H1 (cell line): Measurements from ENCODE around the gene GCC1. TPM values are rescaled to one million over a fixed set of nuclear protein-coding genes. Genes with fewer than 3 reads are reported as not detected.

Experiments
- BRCA1 ChIP-seq: IDR thresholded peaks from 2 replicates; pipeline ENCODE4 v1.6.1; 2012; ENCODE audit warnings: low read depth, low read length, improper control_type of control experiment
- CHD2 ChIP-seq: IDR thresholded peaks from 2 replicates; pipeline ENCODE4 v1.6.1; 2012; ENCODE audit warnings: low read length, improper control_type of control experiment
- CTBP2 ChIP-seq: IDR thresholded peaks from 2 replicates; pipeline ENCODE4 v1.7.0; 2011; ENCODE audit warnings: borderline replicate concordance, mild to moderate bottlenecking, moderate library complexity, mixed read lengths, low read length; ENCODE audit not compliant: insufficient read depth, insufficient read length
- EP300 ChIP-seq, 2 experiments: IDR thresholded peaks; 1 replicate in 1 of 2; 2 replicates in 1 of 2; pipeline ENCODE4 v1.6.1; 2011 to 2012; ENCODE audit warnings: low read depth in 2 of 2, low read length in 2 of 2, mild to moderate bottlenecking in 2 of 2, borderline replicate concordance in 1 of 2, inconsistent platforms in 1 of 2, moderate library complexity in 1 of 2
- GTF2F1 ChIP-seq: IDR thresholded peaks from 2 replicates; pipeline ENCODE4 v1.6.1; 2012; ENCODE audit warnings: low read depth, low read length, improper control_type of control experiment, borderline replicate concordance
- JUN ChIP-seq: IDR thresholded peaks from 2 replicates; pipeline ENCODE4 v1.6.1; 2011; ENCODE audit warnings: low read depth, mild to moderate bottlenecking, improper control_type of control experiment, low read length
- KDM1A ChIP-seq: fragments of 200-600, 300-600 bp; sonication (generic); IDR thresholded peaks from 2 replicates; pipeline ENCODE4 v1.7.1; 2016; ENCODE audit warnings: mild to moderate bottlenecking, low read length, borderline replicate concordance
- KDM5A ChIP-seq: fragments of 200-600 bp; IDR thresholded peaks from 2 replicates; pipeline ENCODE4 v1.7.1; 2012; ENCODE audit warnings: mild to moderate bottlenecking, low read length, inconsistent platforms, mixed read lengths
- NRF1 ChIP-seq: IDR thresholded peaks from 2 replicates; pipeline ENCODE4 v1.6.1; 2011; ENCODE audit warnings: mild to moderate bottlenecking, low read depth, low read length, improper control_type of control experiment
- PHF8 ChIP-seq: fragments of 200-600 bp; sonication (generic); conservative IDR thresholded peaks from 2 replicates; pipeline ENCODE4 v1.7.1; 2012; ENCODE audit warnings: low read depth, mild to moderate bottlenecking, inconsistent platforms, low read length, moderate library complexity
- POU5F1 ChIP-seq: IDR thresholded peaks from 2 replicates; pipeline ENCODE4 v1.6.1; 2011; ENCODE audit warnings: low read depth, mild to moderate bottlenecking, low read length, moderate library complexity
- RBBP5 ChIP-seq: IDR thresholded peaks from 2 replicates; pipeline ENCODE4 v1.7.1; 2012; ENCODE audit warnings: low read depth, mild to moderate bottlenecking, inconsistent platforms, low read length, moderate library complexity, borderline replicate concordance
- RXRA ChIP-seq: IDR thresholded peaks from 2 replicates; pipeline ENCODE4 v1.6.1; 2011; ENCODE audit warnings: low read depth, mild to moderate bottlenecking, low read length, moderate library complexity; ENCODE audit not compliant: insufficient read depth
- SP4 ChIP-seq: IDR thresholded peaks from 2 replicates; pipeline ENCODE4 v1.6.1; 2012; ENCODE audit warnings: low read length, inconsistent platforms
- SUZ12 ChIP-seq: fragments of 200-600 bp; sonication (generic); IDR thresholded peaks from 2 replicates; pipeline ENCODE4 v1.6.1; 2012; ENCODE audit warnings: mild to moderate bottlenecking, inconsistent platforms, low read length, moderate library complexity, mixed read lengths
- TAF1 ChIP-seq: IDR thresholded peaks from 2 replicates; pipeline ENCODE4 v1.6.1; 2011; ENCODE audit warnings: mild to moderate bottlenecking, low read depth, low read length
- YY1 ChIP-seq: IDR thresholded peaks from 2 replicates; pipeline ENCODE4 v1.6.1; 2011; ENCODE audit warnings: low read depth, mild to moderate bottlenecking, low read length
- polyA plus RNA-seq, 7 experiments: library from polyadenylated mRNA; depleted of rRNA in 3 of 7; stranded (reverse) in 5 of 7; unstranded in 2 of 7; fragments of >200 nt in 5 of 7; fragments of 200-250 nt in 2 of 7; gene quantifications; 1 replicate in 5 of 7; 2 replicates in 1 of 7; 4 replicates in 1 of 7; pipeline versions ENCODE4 v1.2.1 to v1.2.3, GENCODE V29; 2011 to 2013; ENCODE audit warnings: missing spikeins in 2 of 7, mixed read lengths in 2 of 7
- total RNA-seq: library from RNA; stranded (reverse); fragmentation: NEBNext Ultra II Directional; extraction: Animal tissue kit (Norgen Biotek cat#: 25700); gene quantifications from 2 replicates; pipeline ENCODE4 v1.2.1, GENCODE V29; 2021
- TF ChIP-seq, protein P1 (sequence below): IDR thresholded peaks from 2 replicates; pipeline ENCODE4 v1.6.1; 2011; ENCODE audit warnings: low read length, improper control_type of control experiment
- TF ChIP-seq, protein P2 (sequence below): IDR thresholded peaks from 2 replicates; pipeline ENCODE4 v1.6.1; 2012; ENCODE audit warnings: inconsistent platforms
- TF ChIP-seq, protein P3 (sequence below), 3 experiments: IDR thresholded peaks; 1 replicate in 2 of 3; 2 replicates in 1 of 3; pipeline versions ENCODE4 v1.5.1 to v1.6.1; 2011; ENCODE audit warnings: low read length in 3 of 3, mild to moderate bottlenecking in 3 of 3, inconsistent platforms in 2 of 3, low read depth in 1 of 3, moderate library complexity in 1 of 3; ENCODE audit not compliant: insufficient read depth in 1 of 3; ENCODE audit errors: control extremely low read depth in 1 of 3

Gene GCC1
- total and polyA plus RNA-seq, 2 of the 8 experiments (the other 6 are each of a cell fraction or from before 2014, with no cell fraction given) = 3.3 to 15.0 TPM

- TF ChIP-seq, protein P1, sequence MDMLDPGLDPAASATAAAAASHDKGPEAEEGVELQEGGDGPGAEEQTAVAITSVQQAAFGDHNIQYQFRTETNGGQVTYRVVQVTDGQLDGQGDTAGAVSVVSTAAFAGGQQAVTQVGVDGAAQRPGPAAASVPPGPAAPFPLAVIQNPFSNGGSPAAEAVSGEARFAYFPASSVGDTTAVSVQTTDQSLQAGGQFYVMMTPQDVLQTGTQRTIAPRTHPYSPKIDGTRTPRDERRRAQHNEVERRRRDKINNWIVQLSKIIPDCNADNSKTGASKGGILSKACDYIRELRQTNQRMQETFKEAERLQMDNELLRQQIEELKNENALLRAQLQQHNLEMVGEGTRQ = no peak
- TF ChIP-seq YY1 (peak; percentile 72; the same call in 1 of the 2 replicates), RXRA (no peak), KDM1A (no peak), GTF2F1 (peak; percentile 41; the same call in 1 of the 2 replicates), TAF1 (peak; percentile 64), BRCA1 (no peak), NRF1 (no peak), SP4 (no peak), EP300 (IDR thresholded peaks at IDR 0.05; ENCODE audit: borderline replicate concordance in 1 of 2, low read depth in 2 of 2, low read length in 2 of 2) (no peak; a peak in 1 of 3 replicates), RBBP5 (peak; percentile 86; the same call in 1 of the 2 replicates), SUZ12 (no peak), PHF8 (no peak; the same call in none of the 2 replicates), POU5F1 (no peak), CHD2 (0 out of 2 replicates have a peak, but pooled peaks have one; percentile 27), JUN (no peak), KDM5A (no peak), CTBP2 (no peak)
- TF ChIP-seq, protein P2, sequence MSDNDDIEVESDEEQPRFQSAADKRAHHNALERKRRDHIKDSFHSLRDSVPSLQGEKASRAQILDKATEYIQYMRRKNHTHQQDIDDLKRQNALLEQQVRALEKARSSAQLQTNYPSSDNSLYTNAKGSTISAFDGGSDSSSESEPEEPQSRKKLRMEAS = peak; percentile 75
- TF ChIP-seq, protein P3, sequence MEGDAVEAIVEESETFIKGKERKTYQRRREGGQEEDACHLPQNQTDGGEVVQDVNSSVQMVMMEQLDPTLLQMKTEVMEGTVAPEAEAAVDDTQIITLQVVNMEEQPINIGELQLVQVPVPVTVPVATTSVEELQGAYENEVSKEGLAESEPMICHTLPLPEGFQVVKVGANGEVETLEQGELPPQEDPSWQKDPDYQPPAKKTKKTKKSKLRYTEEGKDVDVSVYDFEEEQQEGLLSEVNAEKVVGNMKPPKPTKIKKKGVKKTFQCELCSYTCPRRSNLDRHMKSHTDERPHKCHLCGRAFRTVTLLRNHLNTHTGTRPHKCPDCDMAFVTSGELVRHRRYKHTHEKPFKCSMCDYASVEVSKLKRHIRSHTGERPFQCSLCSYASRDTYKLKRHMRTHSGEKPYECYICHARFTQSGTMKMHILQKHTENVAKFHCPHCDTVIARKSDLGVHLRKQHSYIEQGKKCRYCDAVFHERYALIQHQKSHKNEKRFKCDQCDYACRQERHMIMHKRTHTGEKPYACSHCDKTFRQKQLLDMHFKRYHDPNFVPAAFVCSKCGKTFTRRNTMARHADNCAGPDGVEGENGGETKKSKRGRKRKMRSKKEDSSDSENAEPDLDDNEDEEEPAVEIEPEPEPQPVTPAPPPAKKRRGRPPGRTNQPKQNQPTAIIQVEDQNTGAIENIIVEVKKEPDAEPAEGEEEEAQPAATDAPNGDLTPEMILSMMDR (IDR thresholded peaks at IDR 0.05; ENCODE audit: control extremely low read depth in 1 of 3, insufficient read depth in 1 of 3, low read depth in 1 of 3, low read length in 3 of 3) = peak; percentile 75 to 85 (median 83)
Measured at GRCh38 chr7:127588697-127589482, 3.5 kb upstream of the GCC1 start (continued).
